GM18867 (cell line): ENCODE data around the gene SUSD6.
A peak's percentile ranks its signal among the peaks of the same experiment; 100 is the strongest.
"Not testable (repeated sequence)": the region's sequence is repeated elsewhere in the genome, so short reads cannot be mapped to it uniquely, and the experiment has no call there.

Source experiments
- ATAC-seq: cut with Tn5 transposase; IDR thresholded peaks from one replicate; pipeline ENCODE4 v1.9.1; 2021; ENCODE audit warnings: mild to moderate bottlenecking, moderate library complexity; ENCODE audit not compliant: unreplicated experiment

SUSD6 gene

GRCh38 chr14:69587389-69587788 is 24.0 kb upstream of the SUSD6 start:
- ATAC-seq = no peak

GRCh38 chr14:69591317-69591716 is 20.1 kb upstream of the SUSD6 start:
- no peak for ATAC-seq

GRCh38 chr14:69593018-69593677 is 18.2 kb upstream of the SUSD6 start:
- ATAC-seq = no peak

- no peak for ATAC-seq
Measured at GRCh38 chr14:69594846-69595245, 16.6 kb upstream of the SUSD6 start.

GRCh38 chr14:69595336-69595735 is 16.1 kb upstream of the SUSD6 start:
- ATAC-seq = no peak

GRCh38 chr14:69599431-69599830 is 12.0 kb upstream of the SUSD6 start:
- ATAC-seq = not testable (repeated sequence)

- ATAC-seq = no peak
Measured at GRCh38 chr14:69600304-69600891, 11.0 kb upstream of the SUSD6 start.

- ATAC-seq = no peak
Measured at GRCh38 chr14:69605738-69606137, 5.7 kb upstream of the SUSD6 start.

GRCh38 chr14:69606258-69607184 is 4.9 kb upstream of the SUSD6 start:
- ATAC-seq = no peak

- ATAC-seq = no peak
Measured at GRCh38 chr14:69610020-69610873, 1.1 kb upstream of the SUSD6 start.

GRCh38 chr14:69610874-69611171 is 573 bp upstream of the SUSD6 start:
- ATAC-seq = no peak

GRCh38 chr14:69612014-69612782 is 802 bp downstream of the SUSD6 start:
- ATAC-seq = peak; percentile 18

- ATAC-seq = no peak
Measured at GRCh38 chr14:69612783-69613130, 1.4 kb downstream of the SUSD6 start.

- no peak for ATAC-seq
Measured at GRCh38 chr14:69613312-69614073, 2.1 kb downstream of the SUSD6 start.

- no peak for ATAC-seq
Measured at GRCh38 chr14:69614592-69614991, 3.2 kb downstream of the SUSD6 start.

- no peak for ATAC-seq
Measured at GRCh38 chr14:69615121-69615495, 3.7 kb downstream of the SUSD6 start.

GRCh38 chr14:69615496-69616407 is 4.4 kb downstream of the SUSD6 start:
- ATAC-seq = peak; percentile 49

- ATAC-seq = no peak
Measured at GRCh38 chr14:69616408-69616773, 5.0 kb downstream of the SUSD6 start.

GRCh38 chr14:69617796-69618195 is 6.4 kb downstream of the SUSD6 start:
- no peak for ATAC-seq
